Glomerular endothelial cell (primary cell): ENCODE results near the gene FGF18. TPM values are rescaled to one million over a fixed set of nuclear protein-coding genes. Genes with fewer than 3 reads are reported as not detected.

Source experiments
- DNase-seq: peaks from one replicate; pipeline ENCODE4 v3.0.0-alpha.2; 2011; ENCODE audit warnings: low read depth, low spot score; ENCODE audit errors: extremely low read depth
- total RNA-seq: library from RNA; depleted of rRNA; stranded (reverse); fragments of >200 nt; gene quantifications from 2 replicates; pipeline ENCODE4 v1.2.3, GENCODE V29; 2015

FGF18 gene
- total RNA-seq, 1 donor from 2014 or later: not detected

DNA sequence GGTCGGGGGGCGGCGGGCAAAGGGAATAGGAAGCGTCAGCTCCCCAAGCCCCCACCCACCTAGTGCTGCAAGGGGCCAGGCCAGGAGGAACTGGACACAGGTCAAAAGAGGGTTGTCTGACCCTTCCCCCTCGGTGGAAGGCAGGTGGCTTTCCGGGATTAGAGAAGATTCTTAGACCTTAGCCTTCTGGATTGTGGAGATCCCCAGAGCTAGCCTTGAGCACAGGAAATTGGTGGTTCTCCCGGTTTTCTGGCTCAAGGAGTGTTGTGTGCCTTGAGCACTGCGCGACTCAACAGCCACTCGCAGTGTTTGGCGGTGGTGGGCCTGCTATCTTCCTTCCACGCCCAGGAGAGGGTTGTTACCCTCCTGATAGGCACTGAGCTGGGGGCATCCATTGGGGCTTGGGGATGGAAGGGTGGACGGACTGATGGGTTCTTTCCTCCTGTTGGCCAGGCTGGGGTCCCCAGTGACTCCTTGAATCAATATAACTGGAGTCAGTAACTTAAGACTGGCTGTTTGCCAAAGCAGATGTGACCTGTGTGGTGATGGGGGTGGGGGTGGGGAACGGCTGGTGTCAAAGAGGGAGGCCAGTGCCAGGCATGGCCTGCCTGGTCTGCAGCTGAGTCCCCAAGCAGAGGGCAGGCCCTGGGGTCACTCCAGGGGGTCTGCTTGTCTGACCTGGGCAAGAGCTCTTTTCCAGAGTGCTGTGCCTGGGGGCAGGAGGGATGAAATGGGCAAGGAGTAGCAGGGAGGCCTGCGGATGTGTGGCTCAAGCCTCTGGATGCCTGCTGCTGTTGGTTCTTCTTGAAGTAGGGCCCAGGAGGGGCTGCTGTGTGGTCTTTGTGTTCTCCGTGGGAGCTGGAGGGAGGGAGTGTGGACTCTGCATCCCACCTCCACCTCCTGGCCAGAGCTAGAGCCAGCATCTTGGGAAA is 2.1 kb downstream of the FGF18 start:
- DNase-seq: no peak

GRCh38 chr5:171422495-171422894 is 3.0 kb downstream of the FGF18 start:
- DNase-seq: no peak

DNA sequence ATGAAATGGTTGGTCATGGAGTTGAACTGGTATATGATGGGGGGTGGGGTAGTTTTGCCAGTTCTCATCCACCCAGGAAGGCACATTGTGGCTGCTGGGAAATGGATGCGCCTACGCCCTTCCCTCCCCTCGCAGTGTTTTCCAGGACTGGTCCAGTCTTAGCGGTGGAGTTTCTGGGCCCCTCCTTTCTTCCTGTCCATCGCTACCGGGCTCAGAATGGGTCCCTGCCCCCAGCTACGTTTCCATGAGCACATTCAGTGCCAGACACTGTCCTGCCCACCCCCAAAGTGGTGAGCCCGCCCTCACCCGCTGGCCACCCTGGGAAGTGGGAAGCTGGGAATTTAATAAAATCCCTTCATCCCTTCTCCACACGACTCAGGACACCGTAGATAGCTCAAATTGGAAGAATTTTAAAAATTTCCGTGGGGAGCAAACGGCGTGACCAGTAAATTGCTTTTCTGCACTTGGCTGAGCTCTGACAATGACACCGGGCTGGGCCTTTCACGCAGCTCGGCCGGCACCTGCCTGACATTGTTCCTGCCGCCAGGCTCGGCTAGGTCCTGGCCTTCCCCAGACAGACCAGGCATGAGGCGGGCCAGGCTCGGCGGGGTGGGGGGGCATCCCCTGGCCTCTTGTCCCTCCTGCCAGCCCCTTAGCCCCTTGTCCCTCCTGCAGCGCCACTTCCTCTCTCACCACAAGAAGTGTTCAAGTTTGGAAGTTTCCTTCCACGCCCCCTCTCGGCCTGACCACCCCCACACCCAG is 3.6 kb downstream of the FGF18 start:
- no peak for DNase-seq

DNA sequence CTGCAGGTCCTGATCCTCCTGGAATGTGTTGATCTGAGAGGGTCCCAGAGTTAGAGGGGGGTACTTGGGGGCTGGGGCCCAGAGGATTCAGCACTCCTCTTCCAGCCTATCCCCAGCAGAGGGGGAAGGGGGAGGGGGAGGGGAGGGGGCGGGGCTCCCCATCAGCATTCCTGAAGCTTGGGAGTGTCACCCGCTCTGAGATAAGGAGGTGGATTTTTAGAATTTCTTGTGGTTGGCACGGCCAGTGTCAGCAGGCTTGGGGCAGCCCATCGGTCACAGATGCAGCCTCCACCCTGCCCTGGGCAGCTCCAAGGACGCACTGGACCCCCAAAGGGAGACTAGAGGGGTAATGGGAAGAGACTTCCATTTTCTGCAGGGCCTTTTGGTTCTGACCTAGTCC is 5.3 kb downstream of the FGF18 start:
- DNase-seq: no peak

DNA sequence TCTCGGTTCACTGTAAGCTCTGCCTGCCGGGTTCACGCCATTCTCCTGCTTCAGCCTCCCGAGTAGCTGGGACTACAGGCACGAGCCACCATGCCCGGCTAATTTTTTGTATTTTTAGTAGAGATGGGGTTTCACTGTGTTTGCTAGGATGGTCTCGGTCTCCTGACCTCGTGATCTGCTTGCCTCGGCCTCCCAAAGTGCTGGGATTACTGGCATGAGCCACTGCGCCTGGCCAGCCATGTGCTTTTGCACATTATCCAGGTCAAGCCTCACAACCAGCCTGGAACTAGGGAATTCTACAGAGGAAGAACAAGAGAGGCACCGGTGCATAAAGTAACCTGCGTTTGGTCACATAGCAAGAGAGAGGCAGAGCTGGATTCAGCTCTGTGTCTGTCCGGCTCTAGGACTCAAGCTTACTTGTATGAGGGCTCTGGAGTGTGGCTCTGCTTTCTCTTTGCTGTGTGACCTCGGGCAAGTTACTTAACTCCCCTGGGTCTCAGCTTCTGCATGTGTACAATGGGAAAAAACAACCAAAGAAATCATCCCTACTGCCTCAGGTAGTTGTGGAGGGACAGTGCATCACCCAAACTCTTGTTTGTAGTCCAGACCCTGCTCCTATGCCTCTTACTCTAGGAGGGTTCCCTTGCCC is 6.3 kb downstream of the FGF18 start:
- DNase-seq: no peak

GRCh38 chr5:171426266-171426665 is 6.8 kb downstream of the FGF18 start:
- DNase-seq: no peak

GRCh38 chr5:171426680-171427079 is 7.2 kb downstream of the FGF18 start:
- no peak for DNase-seq

- DNase-seq: no peak
Observed at GRCh38 chr5:171427318-171428167, 8.1 kb downstream of the FGF18 start.

DNA sequence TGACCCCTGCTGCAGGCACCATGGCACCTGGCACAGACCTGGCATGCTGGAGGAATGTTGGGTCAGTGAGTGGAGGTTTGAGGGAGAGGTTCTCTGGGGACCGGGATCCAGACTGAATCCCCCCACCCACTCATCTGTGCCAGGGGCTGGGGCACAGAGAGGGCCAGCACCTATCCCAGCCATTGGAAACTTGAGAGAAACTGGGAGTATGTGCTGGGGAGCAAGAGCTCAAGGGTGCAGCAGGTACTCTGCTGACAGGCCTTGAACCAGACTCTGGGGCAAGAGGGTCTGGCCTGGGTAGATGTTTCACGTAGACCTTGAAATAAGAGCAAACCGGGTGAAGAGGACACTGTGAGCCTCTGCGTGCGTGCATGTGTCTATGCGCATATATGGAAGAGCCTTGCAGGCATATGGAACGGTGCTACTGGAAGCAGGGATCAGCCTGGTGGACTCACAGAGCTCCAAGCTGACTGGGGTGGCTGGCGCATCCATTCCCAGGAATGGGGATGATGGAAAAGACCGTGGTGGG is 8.8 kb downstream of the FGF18 start:
- DNase-seq: no peak

DNA sequence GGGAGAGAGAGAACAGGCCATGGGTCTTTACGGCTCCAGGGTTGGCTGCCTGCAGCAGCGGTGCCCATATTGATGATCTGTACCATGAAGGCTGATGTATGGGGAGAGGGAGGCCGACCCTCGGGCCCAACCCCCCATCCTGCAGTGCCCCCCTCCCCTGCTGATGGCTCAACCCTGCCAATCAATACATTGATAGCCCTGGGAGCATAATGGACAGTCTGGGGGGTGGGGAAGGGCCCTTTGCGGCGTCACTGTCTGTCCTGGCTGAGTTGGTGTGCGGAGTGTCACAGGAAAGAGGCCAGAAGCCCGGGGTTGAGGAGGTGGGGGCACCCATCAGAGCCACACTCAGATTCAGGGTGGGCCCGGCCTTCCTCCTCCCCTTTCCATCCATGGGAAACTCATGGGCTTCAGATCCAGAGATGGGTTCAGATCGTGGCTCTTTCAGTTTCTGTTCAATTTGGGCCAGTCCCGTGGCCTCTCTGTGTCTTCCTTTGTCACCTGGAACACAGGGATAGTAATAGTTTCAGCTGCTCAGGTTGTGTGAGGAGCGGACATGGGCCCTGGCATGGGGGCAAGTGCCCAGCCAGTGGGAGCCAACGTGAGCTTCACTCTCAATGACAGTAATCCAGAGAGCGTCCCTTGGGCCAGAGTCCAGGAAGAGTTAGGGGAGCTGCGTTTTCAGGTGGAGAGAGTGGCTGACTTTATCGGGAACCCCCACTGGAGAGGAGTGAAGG is 9.5 kb downstream of the FGF18 start:
- no peak for DNase-seq

DNA sequence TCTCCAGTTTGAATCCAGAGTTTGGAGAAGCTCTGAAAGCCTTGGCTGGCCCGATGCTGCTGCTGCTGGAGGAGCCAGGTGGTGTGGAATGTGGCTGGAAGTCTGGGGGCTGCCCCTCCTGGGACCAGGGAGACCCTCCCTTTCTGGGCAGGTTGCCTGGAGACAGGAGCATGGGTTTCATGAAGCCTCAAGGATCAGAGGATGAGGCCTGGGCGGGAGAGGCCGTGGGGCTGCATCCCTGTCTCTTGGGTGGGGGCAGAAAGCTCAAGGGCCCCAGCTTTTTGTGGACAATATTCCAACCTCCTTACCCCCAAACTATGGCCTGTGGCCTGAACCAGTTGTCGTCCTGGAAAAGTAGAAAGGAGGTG is 10.1 kb downstream of the FGF18 start:
- DNase-seq: no peak

GRCh38 chr5:171431251-171431777 is 11.9 kb downstream of the FGF18 start:
- DNase-seq: no peak

GRCh38 chr5:171432076-171432475 is 12.6 kb downstream of the FGF18 start:
- DNase-seq: no peak

DNA sequence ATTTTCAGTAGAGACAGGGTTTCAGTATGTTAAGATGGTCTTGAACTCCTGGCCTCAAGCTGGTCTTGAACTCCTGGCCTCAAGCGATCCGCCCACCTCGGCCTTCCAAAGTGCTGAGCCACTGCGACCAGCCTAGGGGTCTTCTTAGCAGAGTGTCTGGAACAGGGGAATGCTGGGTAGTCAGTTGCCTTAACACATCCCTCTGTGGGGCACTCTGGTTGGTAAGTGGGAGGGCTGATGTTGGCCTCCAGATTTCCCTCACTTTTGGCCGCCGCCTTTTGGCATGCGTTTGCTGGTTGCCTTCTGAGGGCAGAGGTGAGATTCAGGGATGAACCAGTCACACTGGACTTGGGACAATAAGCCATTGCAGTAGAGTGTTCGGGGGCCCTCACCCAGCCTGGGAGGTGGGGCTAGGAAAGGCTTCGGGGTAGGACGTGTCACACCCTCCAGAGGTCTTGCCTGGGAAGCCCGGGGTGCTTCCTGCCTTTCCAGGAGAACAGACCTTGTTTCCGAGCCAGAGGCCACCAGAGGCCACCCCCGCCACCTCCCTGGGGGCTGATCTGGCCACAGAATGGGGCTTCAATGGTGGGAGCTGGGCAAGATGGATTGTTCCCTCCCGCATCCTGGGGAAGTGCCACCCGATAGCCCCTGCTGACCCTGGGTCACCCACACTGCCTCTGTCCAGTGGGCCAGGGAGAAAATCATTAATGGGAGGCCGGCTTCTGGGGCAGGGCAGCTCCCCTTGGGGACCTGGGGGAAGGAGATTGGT is 13.3 kb downstream of the FGF18 start:
- no peak for DNase-seq

GRCh38 chr5:171433352-171433698 is 13.9 kb downstream of the FGF18 start:
- no peak for DNase-seq

DNA sequence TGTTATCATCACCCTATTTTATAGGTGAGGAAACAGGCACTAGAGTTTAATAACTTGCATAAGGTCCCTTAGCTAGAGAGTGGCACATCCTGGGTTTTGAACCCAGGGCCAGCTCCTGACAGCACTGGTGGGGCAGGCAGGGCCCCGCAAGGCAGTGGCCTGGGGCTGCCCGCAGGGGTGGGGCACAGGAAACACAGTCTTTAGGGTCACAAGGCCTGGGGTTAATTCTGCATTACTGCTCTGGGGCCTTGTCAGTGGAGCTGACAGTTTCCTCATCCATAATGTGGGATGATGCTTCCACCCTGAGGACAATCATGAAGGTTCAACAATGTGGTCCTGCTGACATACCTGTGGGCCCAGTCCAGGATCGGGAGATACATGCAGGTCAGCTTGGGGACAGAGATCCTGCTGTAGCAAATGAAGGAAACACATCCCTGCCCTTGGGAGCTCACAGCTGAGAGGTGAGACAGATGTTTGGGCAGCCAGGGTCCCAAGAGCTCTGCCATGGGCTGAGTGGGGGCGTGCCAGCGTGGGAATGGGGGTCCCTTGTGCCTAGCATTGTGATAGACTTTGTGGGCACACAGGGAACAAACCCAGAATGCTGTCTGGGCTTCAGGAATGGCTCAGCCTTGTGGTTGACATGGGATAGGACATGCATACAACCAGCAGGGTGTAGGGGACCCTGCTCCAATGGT is 14.7 kb downstream of the FGF18 start:
- DNase-seq: no peak

- DNase-seq: no peak
Observed at GRCh38 chr5:171434874-171435273, 15.4 kb downstream of the FGF18 start.

DNA sequence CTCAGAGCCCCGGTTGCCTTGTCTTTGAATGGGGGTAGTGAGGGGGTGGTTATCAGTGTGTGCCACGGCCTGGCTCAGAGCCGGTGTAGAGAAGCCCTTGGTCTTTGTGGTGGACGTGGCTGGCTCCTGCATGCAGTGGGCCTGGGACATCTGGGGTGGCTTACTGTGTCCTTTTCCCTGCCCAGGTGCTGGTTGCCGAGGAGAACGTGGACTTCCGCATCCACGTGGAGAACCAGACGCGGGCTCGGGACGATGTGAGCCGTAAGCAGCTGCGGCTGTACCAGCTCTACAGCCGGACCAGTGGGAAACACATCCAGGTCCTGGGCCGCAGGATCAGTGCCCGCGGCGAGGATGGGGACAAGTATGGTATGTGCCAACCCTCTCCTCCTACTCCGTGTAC is 16.5 kb downstream of the FGF18 start:
- no peak for DNase-seq
